GM10266 (cell line): ENCODE measurements around the gene ITGA1.
"Not testable (repeated sequence)": the region's sequence is repeated elsewhere in the genome, so short reads cannot be mapped to it uniquely, and the experiment has no call there.

Experiments
- DNase-seq: peaks from one replicate; pipeline ENCODE4 v3.0.0; 2012; ENCODE audit errors: extremely low spot score
- CTCF ChIP-seq: IDR thresholded peaks from 2 replicates; pipeline ENCODE4 v1.5.1; 2012; ENCODE audit warnings: mild to moderate bottlenecking, low read depth; ENCODE audit not compliant: control insufficient read depth, insufficient read depth; ENCODE audit errors: missing control alignments

Gene ITGA1

GRCh38 chr5:52787600-52788504, at the start of gene ITGA1, which contains the start of gene PELO:
TSS of gene ITGA1 (plus strand) at chr5:52787916. CDS start at chr5:52788354, 438 bp downstream.
TSS of gene PELO (plus strand) at chr5:52787916. CDS start at chr5:52800395, 12,479 bp downstream.
- peak; percentile 69 for DNase-seq
- peak; percentile 47 for TF ChIP-seq CTCF

- no peak for TF ChIP-seq CTCF
- DNase-seq: no peak
Observed at GRCh38 chr5:52738095-52738506, 49.6 kb upstream of the ITGA1 start.

DNA sequence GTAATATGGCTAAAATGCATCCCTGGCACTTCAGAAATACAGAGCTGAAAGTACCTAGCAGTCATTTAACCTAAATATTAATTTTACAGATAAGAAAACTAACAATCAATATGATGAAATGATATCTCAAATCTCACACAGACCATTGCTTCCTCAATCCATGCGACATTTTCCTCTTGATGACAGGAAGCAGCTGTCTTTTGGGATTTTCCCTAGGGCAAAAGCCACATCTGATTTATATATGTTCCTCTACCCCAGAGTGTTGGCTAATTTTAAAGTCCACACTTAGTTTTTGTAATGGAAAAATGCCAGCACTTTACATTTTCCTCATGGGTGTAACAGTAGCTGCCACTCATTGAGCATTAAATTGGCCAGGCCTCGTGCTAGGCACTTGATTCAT, 47.7 kb upstream of the ITGA1 start:
- no peak for DNase-seq
- no peak for TF ChIP-seq CTCF

DNA sequence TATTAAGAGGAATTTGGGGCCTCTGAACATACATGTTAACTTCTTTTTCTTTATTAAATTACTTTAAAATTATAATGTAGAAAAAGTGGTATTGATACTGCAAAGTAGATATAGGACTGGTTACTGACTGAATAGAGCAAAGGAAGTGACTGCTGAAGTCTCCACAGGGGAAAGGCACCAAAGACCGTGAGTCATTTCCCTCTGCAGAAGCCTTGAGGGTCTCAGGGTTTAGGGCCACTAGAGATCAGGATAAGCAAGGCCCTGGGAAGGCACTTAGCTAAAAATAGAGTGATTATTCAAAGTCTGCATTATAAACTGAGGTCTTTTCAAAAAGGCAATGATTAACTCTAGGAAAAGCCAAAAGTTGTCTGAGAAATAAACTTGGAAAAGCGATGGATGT, 44.7 kb upstream of the ITGA1 start:
- DNase-seq: no peak
- TF ChIP-seq CTCF: no peak

DNA sequence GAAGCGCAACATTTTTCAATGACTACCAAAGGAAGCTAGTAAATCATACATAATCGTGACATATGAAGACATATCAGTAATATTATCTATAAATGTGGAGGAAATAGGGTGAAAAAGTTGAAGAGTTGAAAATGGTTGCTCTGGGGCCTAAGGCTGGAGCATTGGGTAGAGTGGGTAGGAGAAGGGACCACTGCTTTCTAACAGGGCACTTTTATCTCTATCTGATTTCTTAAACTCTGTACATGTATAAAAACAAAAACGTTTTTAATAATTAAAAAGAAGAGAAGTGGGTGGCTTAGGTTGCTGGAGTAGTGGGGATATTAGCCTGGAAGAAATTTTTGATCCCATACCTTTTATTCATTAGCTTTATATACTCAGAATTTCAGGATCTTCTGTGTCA, 44.2 kb upstream of the ITGA1 start:
- DNase-seq: no peak
- TF ChIP-seq CTCF: no peak

GRCh38 chr5:52743970-52744369, 43.7 kb upstream of the ITGA1 start:
- peak; percentile 20 for DNase-seq

GRCh38 chr5:52744867-52745458, 42.8 kb upstream of the ITGA1 start:
- not testable (repeated sequence) for DNase-seq

More at GRCh38 chr5:52743970-52744369, 43.7 kb upstream of the ITGA1 start:
- no peak for TF ChIP-seq CTCF

GRCh38 chr5:52746539-52746938, 41.2 kb upstream of the ITGA1 start:
- TF ChIP-seq CTCF: no peak
- no peak for DNase-seq
